HepG2 (cell line): ENCODE measurements around the gene TUBA4B. TPM values are rescaled to one million over a fixed set of nuclear protein-coding genes. Genes with fewer than 3 reads are reported as not detected.

Experiments used
- ATAC-seq: fragments of 200-7000 bp; cut with Tn5 transposase; 3 replicates; pipeline ENCODE4 v1.9.1; 2020; ENCODE audit warnings: mild to moderate bottlenecking, moderate library complexity
- BruUV-seq: library from RNA; stranded (reverse); fragments of 400-500 nt; replicated peaks from 2 replicates; lab custom pipeline; 2021; lab: Mats Ljungman, UMichigan
- CTCF ChIA-PET: fragments of 300-600 bp; formaldehyde crosslinking; extraction: SDS; loops from one replicate; lab custom pipeline; 2021; ENCODE audit warnings: low total read pairs, inconsistent platforms, low intra/inter-chr PET ratio; lab: Yijun Ruan, JAX
- POLR2A ChIA-PET: fragments of 350-600 bp; sonication (Branson Sonifier 250); formaldehyde crosslinking; loops from one replicate; lab custom pipeline; 2020; ENCODE audit warnings: antibody characterized with exemption, inconsistent platforms; lab: Yijun Ruan, JAX
- DNase-seq: peaks from one replicate; pipeline ENCODE4 v3.0.0-alpha.2; 2015; ENCODE audit warnings: low spot score
- FAIRE-seq: peaks from 3 replicates; lab custom pipeline; 2011; peaks lifted over from hg19 to GRCh38; lab: Jason Lieb, UNC
- H2AFZ ChIP-seq: one replicate; pipeline ENCODE4 v1.6.1; 2011; ENCODE audit warnings: low read length, inconsistent platforms
- H3K27ac ChIP-seq: fragments of 300-600 bp; 3 replicates; pipeline ENCODE4 v1.8.0; 2011; ENCODE audit warnings: mixed run types, mild to moderate bottlenecking, mixed read lengths, low read length, inconsistent platforms; ENCODE audit not compliant: insufficient read depth; ENCODE audit errors: extremely low read length
- H3K27me3 ChIP-seq, 2 experiments: fragments of 200-600 bp in 1 of 2; 2 replicates in 1 of 2; 3 replicates in 1 of 2; pipeline versions ENCODE4 v1.6.0 to v1.8.0; 2011; ENCODE audit warnings: low read length in 2 of 2, mild to moderate bottlenecking in 2 of 2, moderate library complexity in 2 of 2, inconsistent platforms in 1 of 2; ENCODE audit not compliant: insufficient read depth in 2 of 2, control insufficient read depth in 1 of 2
- H3K36me3 ChIP-seq, 2 experiments: fragments of 200-600 bp in 1 of 2; replicated peaks in 1 of 2; 2 replicates in 1 of 2; 3 replicates in 1 of 2; pipeline versions ENCODE4 v1.5.1 to v1.8.0; 2011; ENCODE audit warnings: low read length in 2 of 2, inconsistent platforms in 1 of 2; ENCODE audit not compliant: insufficient read depth in 2 of 2, control insufficient read depth in 1 of 2
- H3K4me1 ChIP-seq: 2 replicates; pipeline ENCODE4 v1.5.1; 2012; ENCODE audit warnings: low read length, inconsistent platforms; ENCODE audit not compliant: insufficient read depth
- H3K4me2 ChIP-seq: 2 replicates; pipeline ENCODE4 v1.6.0; 2011; ENCODE audit warnings: low read depth, low read length, inconsistent platforms
- H3K4me3 ChIP-seq, 3 experiments: fragments of 200-600 bp in 1 of 3; sonication (generic), shearing (Covaris generic) in 1 of 3; replicated peaks in 1 of 3; 2 replicates each; pipeline ENCODE4 v1.5.1; 2011 to 2016; ENCODE audit warnings: low read length in 3 of 3, inconsistent platforms in 2 of 3, low read depth in 2 of 3, mild to moderate bottlenecking in 2 of 3, control low read depth in 1 of 3, mixed read lengths in 1 of 3; ENCODE audit not compliant: insufficient read depth in 1 of 3
- H3K79me2 ChIP-seq: one replicate; pipeline ENCODE4 v1.6.1; 2011; ENCODE audit warnings: low read length, inconsistent platforms; ENCODE audit not compliant: insufficient read depth
- H3K9ac ChIP-seq: 2 replicates; pipeline ENCODE4 v1.6.0; 2011; ENCODE audit warnings: mild to moderate bottlenecking, low read depth, low read length, inconsistent platforms; ENCODE audit not compliant: insufficient read depth
- H3K9me3 ChIP-seq: 2 replicates; pipeline ENCODE4 v1.5.1; 2012; ENCODE audit warnings: mild to moderate bottlenecking, low read length
- H4K20me1 ChIP-seq: 2 replicates; pipeline ENCODE4 v1.6.0; 2011; ENCODE audit warnings: inconsistent platforms, mild to moderate bottlenecking, low read length, moderate library complexity; ENCODE audit not compliant: insufficient read depth
- ATF7 ChIP-seq, 2 experiments: fragments of 450-650 bp in 1 of 2; sonication (generic) in 1 of 2; formaldehyde crosslinking in 1 of 2; IDR thresholded peaks; 2 replicates each; pipeline versions ENCODE4 v1.4.0 to v1.6.1; 2016 to 2020; ENCODE audit warnings: antibody characterized with exemption in 1 of 2, mild to moderate bottlenecking in 1 of 2, missing genetic modification reagents in 1 of 2
- SAP130 ChIP-seq: IDR thresholded peaks from 2 replicates; pipeline ENCODE4 v1.6.1; 2016; ENCODE audit warnings: low read depth
- ZFP91 ChIP-seq: sonication (generic); formaldehyde crosslinking; IDR thresholded peaks from 2 replicates; pipeline ENCODE4 v1.9.0; 2022; ENCODE audit warnings: missing genetic modification reagents, mild to moderate bottlenecking, borderline replicate concordance
- WGBS: methylation state at CpG from one replicate; pipeline ENCODE4 v1.1.6; 2017; ENCODE audit warnings: low lambda C conversion rate; 5-methylcytosine and 5-hydroxymethylcytosine counted together
- in situ Hi-C: cut with HindIII; loops from 2 replicates; pipeline ENCODE4 v1.10.0; 2017; ENCODE audit warnings: low pct_unique_long_range_greater_than_20kb; ENCODE audit not compliant: extremely low pct_ligation_motif_present
- intact Hi-C: fragments of 100-400 bp; cut with micrococcal nuclease; formaldehyde crosslinking; loops from one replicate; pipeline ENCODE4 v1.10.0; 2022; ENCODE audit not compliant: unreplicated experiment
- polyA plus RNA-seq, 8 experiments: library from polyadenylated mRNA; depleted of rRNA in 3 of 8; stranded (reverse) in 7 of 8; unstranded in 1 of 8; fragments of >200 nt; fragmentation: Illumina TruSeq in 4 of 8; extraction: Trizol in 4 of 8; gene quantifications; 2 replicates each; pipeline versions ENCODE4 v1.2.1 to v1.2.3, GENCODE V29; 2011 to 2016; ENCODE audit warnings: low read depth in 4 of 8, missing spikeins in 1 of 8, mixed read lengths in 1 of 8; ENCODE audit not compliant: insufficient read depth in 1 of 8
- total RNA-seq, 5 experiments: library from RNA; depleted of rRNA; stranded (reverse); fragments of >200 nt; fragmentation: Illumina TruSeq; extraction: Trizol; gene quantifications; 2 replicates each; pipeline ENCODE4 v1.2.3, GENCODE V29; 2016; ENCODE audit warnings: low read depth in 1 of 5
- TF ChIP-seq, protein P1 (sequence below): IDR thresholded peaks from 2 replicates; pipeline ENCODE4 v1.6.1; 2016; ENCODE audit warnings: missing genetic modification reagents, missing compliant biosample characterization

TUBA4B gene
- total and polyA plus RNA-seq, 2 of the 13 experiments (the other 11 are each of a cell fraction or from before 2014, with no cell fraction given): 0.18 to 0.22 TPM

GRCh38 chr2:219225350-219225749, 27.7 kb upstream of the TUBA4B start:
- no peak for TF ChIP-seq SAP130
- TF ChIP-seq, protein P1, sequence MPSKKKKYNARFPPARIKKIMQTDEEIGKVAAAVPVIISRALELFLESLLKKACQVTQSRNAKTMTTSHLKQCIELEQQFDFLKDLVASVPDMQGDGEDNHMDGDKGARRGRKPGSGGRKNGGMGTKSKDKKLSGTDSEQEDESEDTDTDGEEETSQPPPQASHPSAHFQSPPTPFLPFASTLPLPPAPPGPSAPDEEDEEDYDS (CRISPR knock-in tag): no peak
- no peak for TF ChIP-seq ATF7 (IDR thresholded peaks at IDR 0.05)
- TF ChIP-seq ATF7 (CRISPR knock-in tag; IDR thresholded peaks at IDR 0.05): no peak
- 0 out of 2 replicates have a peak, but pooled peaks have one; percentile 30 for TF ChIP-seq ZFP91 (CRISPR knock-in tag)
- no peaks in the 10 kb centered on the region; a peak in 1 of 5 replicates for H3K27me3 ChIP-seq
- H3K9ac ChIP-seq: no peak overlapping the region
- CTCF ChIA-PET: no interaction called here
- H3K79me2 ChIP-seq: peaks cover 32% of the 10 kb centered on the region
- H3K9me3 ChIP-seq: no peaks in the 10 kb centered on the region
- FAIRE-seq (no peak), ATAC-seq (no peak), DNase-seq (no peak)
- H3K27ac ChIP-seq: no peak overlapping the region
- H4K20me1 ChIP-seq: no peaks in the 10 kb centered on the region
- H3K4me2 ChIP-seq: no peak overlapping the region
- no peak overlapping the region for H2AFZ ChIP-seq
- BruUV-seq: no TSS peak
- in situ Hi-C loops: no loop called here
- POLR2A ChIA-PET: no interaction called here
- WGBS: 94% methylated on average over 3 of the region's 3 CpGs
- H3K4me3 ChIP-seq: no peak overlapping the region
- intact Hi-C loops: no loop called here
- H3K36me3 ChIP-seq: peaks cover 35 to 64% of the 10 kb centered on the region in 2 experiments
- peaks cover 17% of the 10 kb centered on the region for H3K4me1 ChIP-seq
